Pancreas (tissue), 10 donors: Measurements from ENCODE around the gene RGL2. TPM values are rescaled to one million over a fixed set of nuclear protein-coding genes. Genes with fewer than 3 reads are reported as not detected.

ENCODE experiments used
- ATAC-seq, 4 donors: fragments of 200-7000 bp; cut with Tn5 transposase; one replicate each; pipeline versions ENCODE4 v1.8.0 to v1.9.1; 2020; ENCODE audit warnings: mild to moderate bottlenecking in 4 of 4, moderate library complexity in 4 of 4
- DNase-seq, 6 donors: peaks; one replicate each; pipeline ENCODE4 v3.0.0-alpha.2; 2020
- FAIRE-seq: peaks from 2 replicates; lab custom pipeline; 2012; peaks lifted over from hg19 to GRCh38; lab: Jason Lieb, UNC
- H3K27ac ChIP-seq, 4 donors: fragments of 200-600 bp; sonication (generic); 1 replicate in 3 of 4; 2 replicates in 1 of 4; pipeline versions ENCODE4 v1.5.0 to v1.8.0; 2020
- H3K27me3 ChIP-seq, 4 donors: fragments of 200-600 bp; one replicate each; pipeline ENCODE4 v1.8.0; 2021
- H3K36me3 ChIP-seq, 3 donors: fragments of 200-600 bp; sonication (generic) in 1 of 3; one replicate each; pipeline versions ENCODE4 v1.5.0 to v1.8.0; 2020 to 2021
- H3K4me1 ChIP-seq, 3 donors: fragments of 200-600 bp; one replicate each; pipeline ENCODE4 v1.8.0; 2021
- H3K4me3 ChIP-seq, 4 donors: fragments of 200-600 bp; sonication (generic) in 2 of 4; one replicate each; pipeline versions ENCODE4 v1.5.0 to v1.8.0; 2020 to 2021
- H3K9me3 ChIP-seq, 4 donors: fragments of 200-600 bp; one replicate each; pipeline ENCODE4 v1.8.0; 2021
- WGBS, 2 donors: extraction: QIAGEN DNeasy Blood & Tissue Kit; methylation state at CpG; one replicate each; pipeline ENCODE4 v1.1.7; 2013; 5-methylcytosine and 5-hydroxymethylcytosine counted together
- intact Hi-C, 3 donors: fragments of 100-400 bp; cut with DNase I; formaldehyde crosslinking; loops; one replicate each; pipeline versions ENCODE4 v1.11.1 to v1.14.2; 2022
- polyA plus RNA-seq, 2 donors: library from polyadenylated mRNA; stranded (reverse); fragments of 200-250 nt; gene quantifications; one replicate each; pipeline ENCODE4 v1.2.3, GENCODE V29; 2013
- total RNA-seq, 6 donors: library from RNA; stranded (reverse); fragmentation: NEBNext Ultra II Directional in 4 of 6; extraction: Animal tissue kit (Norgen Biotek cat#: 25700) in 4 of 6; gene quantifications; one replicate each; pipeline versions ENCODE4 v1.2.1 to v1.2.4, GENCODE V29; 2021 to 2023
- TF ChIP-seq, protein P1 (sequence below), 4 donors: fragments of 200-600 bp; sonication (generic) in 3 of 4; IDR thresholded peaks; one replicate each; pipeline versions ENCODE4 v1.5.0 to v1.8.0; 2021; ENCODE audit warnings: antibody characterized with exemption in 4 of 4
- donor health status: healthy with polysubstance abuse.
- donor health status: DM: no; HTN: no; CAD: no; lungs with moderate emphysema.
- donor health status: DM: no; HTN: no; CAD: no.
- donor health status: control.
- donor health status: control.
- donor health status: Bipolar disorder and iron deficiency.
- donor health status: DM: yes; HTN: yes; CAD: no.
- donor health status: DM: no; HTN: no; CAD: no.
- donor health status: DM: no; HTN: no; CAD: no.
- donor health status: DM: yes; HTN: yes; CAD: no.

RGL2 gene
- total and polyA plus RNA-seq, 8 donors: 24.5 to 121 (median 32.1) TPM

DNA sequence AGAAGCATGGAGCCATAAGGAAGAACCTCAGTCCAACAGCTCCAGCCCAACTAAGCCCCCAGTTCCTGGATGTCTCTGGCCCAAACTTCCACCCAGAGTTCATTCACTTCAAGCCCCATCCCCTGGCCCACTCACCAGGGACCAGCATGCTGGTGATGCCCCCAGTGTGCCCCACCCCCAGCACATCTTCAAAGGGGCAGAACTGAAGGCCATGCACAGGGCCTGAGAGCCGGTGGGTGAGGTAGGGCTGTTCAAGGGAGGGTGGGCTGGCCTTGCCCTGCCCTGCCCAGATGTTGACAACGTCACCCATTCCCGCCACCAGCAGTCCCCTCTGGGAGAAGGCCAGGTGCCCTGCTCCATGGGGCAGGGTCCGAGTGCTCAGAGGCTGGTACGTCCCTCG, 18.2 kb downstream of the RGL2 start:
- H3K9me3 ChIP-seq: no peaks in the 10 kb centered on the region
- 77% methylated on average over 6 of the region's 6 CpGs for WGBS, 2 donors
- TF ChIP-seq, protein P1, sequence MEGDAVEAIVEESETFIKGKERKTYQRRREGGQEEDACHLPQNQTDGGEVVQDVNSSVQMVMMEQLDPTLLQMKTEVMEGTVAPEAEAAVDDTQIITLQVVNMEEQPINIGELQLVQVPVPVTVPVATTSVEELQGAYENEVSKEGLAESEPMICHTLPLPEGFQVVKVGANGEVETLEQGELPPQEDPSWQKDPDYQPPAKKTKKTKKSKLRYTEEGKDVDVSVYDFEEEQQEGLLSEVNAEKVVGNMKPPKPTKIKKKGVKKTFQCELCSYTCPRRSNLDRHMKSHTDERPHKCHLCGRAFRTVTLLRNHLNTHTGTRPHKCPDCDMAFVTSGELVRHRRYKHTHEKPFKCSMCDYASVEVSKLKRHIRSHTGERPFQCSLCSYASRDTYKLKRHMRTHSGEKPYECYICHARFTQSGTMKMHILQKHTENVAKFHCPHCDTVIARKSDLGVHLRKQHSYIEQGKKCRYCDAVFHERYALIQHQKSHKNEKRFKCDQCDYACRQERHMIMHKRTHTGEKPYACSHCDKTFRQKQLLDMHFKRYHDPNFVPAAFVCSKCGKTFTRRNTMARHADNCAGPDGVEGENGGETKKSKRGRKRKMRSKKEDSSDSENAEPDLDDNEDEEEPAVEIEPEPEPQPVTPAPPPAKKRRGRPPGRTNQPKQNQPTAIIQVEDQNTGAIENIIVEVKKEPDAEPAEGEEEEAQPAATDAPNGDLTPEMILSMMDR (IDR thresholded peaks at IDR 0.05): no peak
- no peaks in the 10 kb centered on the region for H3K27me3 ChIP-seq
- FAIRE-seq (no peak), ATAC-seq (no peak), DNase-seq (peak in 1 of 6 donors; percentile 20)
- H3K4me1 ChIP-seq: peaks cover 0 to 6% (median 0%) of the 10 kb centered on the region in 3 donors
- intact Hi-C loops: no loop called here
- H3K4me3 ChIP-seq: no peak overlapping the region
- H3K27ac ChIP-seq: no peak overlapping the region
- peaks cover 0 to 21% (median 9%) of the 10 kb centered on the region in 3 donors for H3K36me3 ChIP-seq

DNA sequence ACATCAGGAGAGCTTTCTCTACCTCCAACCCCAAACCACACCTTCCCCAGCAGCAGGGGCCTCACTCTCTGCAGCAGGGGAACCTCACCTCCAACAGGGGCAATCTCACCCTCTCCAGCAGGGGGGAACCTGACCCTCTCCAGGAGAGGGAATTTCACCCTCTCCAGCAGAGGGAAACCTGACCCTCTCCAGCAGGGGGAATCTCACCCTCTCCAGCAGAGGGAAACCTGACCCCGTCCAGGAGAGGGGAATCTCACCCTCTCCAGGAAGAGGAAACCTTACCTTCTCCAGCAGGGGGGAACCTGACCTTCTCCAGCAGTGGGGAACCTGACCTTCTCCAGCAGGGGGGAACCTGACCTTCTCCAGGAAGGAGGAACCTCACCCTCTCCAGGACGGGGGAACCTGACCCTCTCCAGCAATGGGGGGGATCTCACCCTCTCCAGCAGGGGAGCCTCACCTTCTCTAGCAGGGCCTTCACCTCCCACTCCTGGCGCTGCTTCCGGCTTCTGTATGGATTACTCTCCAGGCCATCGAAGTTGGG, 18.7 kb downstream of the RGL2 start:
- intact Hi-C loops: no loop called here
- no peak overlapping the region for H3K27ac ChIP-seq
- ATAC-seq (peak in 3 of 4 donors; percentile 25 to 46 (median 33)), FAIRE-seq (no peak), DNase-seq (peak in 1 of 6 donors; percentile 24)
- no peaks in the 10 kb centered on the region for H3K27me3 ChIP-seq
- no peak overlapping the region for H3K4me3 ChIP-seq
- no peaks in the 10 kb centered on the region for H3K9me3 ChIP-seq
- H3K4me1 ChIP-seq: peaks cover 0 to 6% (median 3%) of the 10 kb centered on the region in 3 donors
- H3K36me3 ChIP-seq: peaks cover 0 to 26% (median 14%) of the 10 kb centered on the region in 3 donors
- 61 to 68% methylated on average over 5 of the region's 5 CpGs for whole genome bisulfite sequencing, 2 donors
- TF ChIP-seq, protein P1 (IDR thresholded peaks at IDR 0.05): peak in 2 of 4 donors; percentile 14 to 20

GRCh38 chr6:33279257-33279695, 19.5 kb downstream of the RGL2 start:
- DNase-seq: peak in 2 of 6 donors; percentile 24 to 67
- intact Hi-C loops: no loop called here
- no peak overlapping the region for H3K27ac ChIP-seq
- peaks cover 0 to 31% (median 15%) of the 10 kb centered on the region in 3 donors for H3K36me3 ChIP-seq
- no peak for FAIRE-seq
- H3K4me3 ChIP-seq: no peak overlapping the region
- WGBS, 2 donors: 73 to 76% methylated on average over 13 of the region's 13 CpGs
- peak in 2 of 4 donors; percentile 3 to 6 for ATAC-seq
- no peaks in the 10 kb centered on the region for H3K27me3 ChIP-seq
- peaks cover 2 to 11% (median 9%) of the 10 kb centered on the region in 3 donors for H3K4me1 ChIP-seq
- TF ChIP-seq, protein P1 (IDR thresholded peaks at IDR 0.05): no peak
- H3K9me3 ChIP-seq: no peaks in the 10 kb centered on the region

DNA sequence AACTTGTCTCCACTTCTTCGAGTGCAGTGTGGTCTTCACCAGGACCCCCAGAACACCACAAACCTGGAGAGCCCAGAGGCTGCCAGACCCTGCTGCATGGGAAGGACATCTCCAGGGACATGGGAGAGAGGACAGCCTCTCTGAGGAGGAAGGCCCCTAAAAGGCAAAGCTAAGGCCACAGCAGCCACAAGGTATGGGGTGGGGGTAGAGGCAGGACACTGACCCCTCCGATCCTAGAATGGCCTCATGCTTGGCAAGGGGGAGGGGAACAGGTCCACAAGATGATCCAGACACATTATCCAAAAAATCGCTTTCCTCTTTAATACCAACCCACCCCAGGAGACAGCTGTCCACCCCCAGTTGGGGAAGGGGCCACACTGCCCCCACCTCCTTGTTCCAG, 19.9 kb downstream of the RGL2 start:
- Histone ChIP-seq H3K27me3 (no peaks in the 10 kb centered on the region), H3K36me3 (peaks cover 0 to 31% (median 15%) of the 10 kb centered on the region in 3 donors), H3K4me3 (no peak overlapping the region), H3K27ac (no peak overlapping the region), H3K4me1 (peaks cover 7 to 16% (median 13%) of the 10 kb centered on the region in 3 donors), H3K9me3 (no peaks in the 10 kb centered on the region)
- DNase-seq (peak in 1 of 6 donors; percentile 11), ATAC-seq (no peak), FAIRE-seq (no peak)
- intact Hi-C loops: no loop called here
- 79 to 89% methylated on average over 3 of the region's 3 CpGs for WGBS, 2 donors
- TF ChIP-seq, protein P1 (IDR thresholded peaks at IDR 0.05): no peak

GRCh38 chr6:33278392-33278741, 20.4 kb downstream of the RGL2 start:
- H3K9me3 ChIP-seq: no peaks in the 10 kb centered on the region
- ATAC-seq: no peak
- peak overlapping the region in 1 of 4 donors; percentile 72 for H3K27ac ChIP-seq
- TF ChIP-seq, protein P1 (IDR thresholded peaks at IDR 0.05): no peak
- DNase-seq: no peak
- FAIRE-seq: no peak
- H3K27me3 ChIP-seq: no peaks in the 10 kb centered on the region
- peaks cover 11 to 19% (median 16%) of the 10 kb centered on the region in 3 donors for H3K4me1 ChIP-seq
- no peak overlapping the region for H3K4me3 ChIP-seq
- peaks cover 0 to 31% (median 15%) of the 10 kb centered on the region in 3 donors for H3K36me3 ChIP-seq
- intact Hi-C loops: no loop called here
- 79 to 90% methylated on average over 9 of the region's 9 CpGs for WGBS, 2 donors
